Hematopoietic multipotent progenitor cell treated with erythropoietin and hydrocortisone succinate and interleukin-3 and kit ligand, for 17 days (in vitro differentiated cells): ENCODE results near the gene JSRP1.
"Not testable (repeated sequence)": the region's sequence is repeated elsewhere in the genome, so short reads cannot be mapped to it uniquely, and the experiment has no call there.

Experiments
- DNase-seq: peaks from one replicate; pipeline ENCODE4 v3.0.0-alpha.2; 2015; ENCODE audit warnings: low spot score

JSRP1 gene

GRCh38 chr19:2282062-2282861, 26.0 kb upstream of the JSRP1 start, which contains the start of gene PEAK3:
Gene PEAK3, minus strand, starts transcription at chr19:2282175. Its CDS starts 1,244 bp downstream, at chr19:2280931.
- DNase-seq = no peak

- DNase-seq = not testable (repeated sequence)
Observed at GRCh38 chr19:2281265-2282061, 25.2 kb upstream of the JSRP1 start.

- no peak for DNase-seq
Observed at GRCh38 chr19:2280633-2281264, 24.5 kb upstream of the JSRP1 start.

- DNase-seq = no peak
Observed at GRCh38 chr19:2278459-2279158, 22.4 kb upstream of the JSRP1 start.

- DNase-seq = no peak
Observed at GRCh38 chr19:2277138-2277537, 20.9 kb upstream of the JSRP1 start.

- no peak for DNase-seq
Observed at GRCh38 chr19:2276429-2276986, 20.3 kb upstream of the JSRP1 start.

GRCh38 chr19:2275588-2276428, 19.6 kb upstream of the JSRP1 start:
- no peak for DNase-seq

- peak; percentile 60 for DNase-seq
Observed at GRCh38 chr19:2274931-2275535, 18.8 kb upstream of the JSRP1 start.

GRCh38 chr19:2274185-2274711, 18.0 kb upstream of the JSRP1 start:
- DNase-seq = no peak

- peak; percentile 76 for DNase-seq
Observed at GRCh38 chr19:2273356-2274184, 17.4 kb upstream of the JSRP1 start.

GRCh38 chr19:2271234-2272103, 15.3 kb upstream of the JSRP1 start:
- DNase-seq = peak; percentile 60

GRCh38 chr19:2270423-2271233, 14.4 kb upstream of the JSRP1 start:
- peak; percentile 80 for DNase-seq

- DNase-seq = peak; percentile 71
Observed at GRCh38 chr19:2270157-2270422, 13.9 kb upstream of the JSRP1 start.

GRCh38 chr19:2269244-2270156, 13.3 kb upstream of the JSRP1 start:
- peak; percentile 98 for DNase-seq

GRCh38 chr19:2268861-2269243, 12.6 kb upstream of the JSRP1 start:
- no peak for DNase-seq

GRCh38 chr19:2268480-2268830, 12.2 kb upstream of the JSRP1 start:
- no peak for DNase-seq
